ENCODE results near the gene DRC3. TPM values are rescaled to one million over a fixed set of nuclear protein-coding genes. Genes with fewer than 3 reads are reported as not detected.

The DRC3 gene
- total RNA-seq, 1 donor from 2014 or later, result 1.7 TPM

GRCh38 chr17:17934214-17934613 lies 38.4 kb upstream of the DRC3 start:
- H3K4me1 ChIP-seq, result peaks cover 92% of the 10 kb centered on the region

GRCh38 chr17:17934806-17935205 lies 37.9 kb upstream of the DRC3 start:
- TF ChIP-seq CTCF (IDR thresholded peaks at IDR 0.05; ENCODE audit: borderline replicate concordance), result no peak
- Histone ChIP-seq H3K4me3 (no peak overlapping the region), H3K9me3 (replicated peaks) (no peaks in the 10 kb centered on the region), H3K36me3 (no peaks in the 10 kb centered on the region), H3K4me1 (peaks cover 92% of the 10 kb centered on the region), H3K27ac (replicated peaks) (peak overlapping the region; percentile 62), H3K27me3 (ENCODE audit: low read depth) (no peaks in the 10 kb centered on the region)
- no peak for DNase-seq
- intact Hi-C loops (cut with micrococcal nuclease), result no loop called here

More at GRCh38 chr17:17934214-17934613, 38.4 kb upstream of the DRC3 start:
- peak overlapping the region; percentile 62 for H3K27ac ChIP-seq (replicated peaks)
- no peak for DNase-seq
- no peaks in the 10 kb centered on the region for H3K9me3 ChIP-seq (replicated peaks)
- intact Hi-C loops (cut with micrococcal nuclease), result no loop called here
- H3K4me3 ChIP-seq, result no peak overlapping the region
- no peaks in the 10 kb centered on the region for H3K27me3 ChIP-seq (ENCODE audit: low read depth)
- no peaks in the 10 kb centered on the region for H3K36me3 ChIP-seq
- no peak for TF ChIP-seq CTCF (IDR thresholded peaks at IDR 0.05; ENCODE audit: borderline replicate concordance)

GRCh38 chr17:17935321-17936271 lies 37.1 kb upstream of the DRC3 start:
- DNase-seq, result no peak
- peak overlapping the region; percentile 62 for H3K27ac ChIP-seq (replicated peaks)
- TF ChIP-seq CTCF (IDR thresholded peaks at IDR 0.05; ENCODE audit: borderline replicate concordance), result no peak
- H3K4me3 ChIP-seq, result no peak overlapping the region
- peaks cover 92% of the 10 kb centered on the region for H3K4me1 ChIP-seq
- H3K27me3 ChIP-seq (ENCODE audit: low read depth), result no peaks in the 10 kb centered on the region
- H3K36me3 ChIP-seq, result no peaks in the 10 kb centered on the region
- H3K9me3 ChIP-seq (replicated peaks), result no peaks in the 10 kb centered on the region
- intact Hi-C loops (cut with micrococcal nuclease), result no loop called here

GRCh38 chr17:17937201-17937853 lies 35.3 kb upstream of the DRC3 start:
- H3K27ac ChIP-seq (replicated peaks), result peak overlapping the region; percentile 62
- intact Hi-C loops (cut with micrococcal nuclease), result no loop called here
- no peaks in the 10 kb centered on the region for H3K27me3 ChIP-seq (ENCODE audit: low read depth)
- peaks cover 92% of the 10 kb centered on the region for H3K4me1 ChIP-seq
- TF ChIP-seq CTCF (IDR thresholded peaks at IDR 0.05; ENCODE audit: borderline replicate concordance), result no peak
- no peak overlapping the region for H3K4me3 ChIP-seq
- no peaks in the 10 kb centered on the region for H3K9me3 ChIP-seq (replicated peaks)
- H3K36me3 ChIP-seq, result no peaks in the 10 kb centered on the region
- DNase-seq, result no peak

GRCh38 chr17:17937958-17938357 lies 34.7 kb upstream of the DRC3 start:
- Histone ChIP-seq H3K4me1 (peaks cover 93% of the 10 kb centered on the region), H3K9me3 (replicated peaks) (no peaks in the 10 kb centered on the region), H3K4me3 (no peak overlapping the region), H3K27ac (replicated peaks) (peak overlapping the region; percentile 62), H3K36me3 (no peaks in the 10 kb centered on the region), H3K27me3 (ENCODE audit: low read depth) (no peaks in the 10 kb centered on the region)
- DNase-seq, result no peak
- no peak for TF ChIP-seq CTCF (IDR thresholded peaks at IDR 0.05; ENCODE audit: borderline replicate concordance)
- intact Hi-C loops (cut with micrococcal nuclease), result no loop called here

Measured in left ventricle myocardium inferior (tissue), 1 donor.